Endothelial cell of umbilical vein (primary cell): ENCODE measurements around the gene NBPF11. TPM values are rescaled to one million over a fixed set of nuclear protein-coding genes. Genes with fewer than 3 reads are reported as not detected.

Source experiments
- polyA plus RNA-seq, 4 experiments: library from polyadenylated mRNA; depleted of rRNA in 3 of 4; stranded (reverse) in 3 of 4; unstranded in 1 of 4; fragments of >200 nt; gene quantifications; 2 replicates each; pipeline versions ENCODE4 v1.2.1 to v1.2.3, GENCODE V29; 2011 to 2012; ENCODE audit warnings: missing spikeins in 1 of 4
- small RNA-seq: library from RNA; depleted of rRNA; stranded (forward); fragments of <200 nt; gene quantifications from one replicate; pipeline ENCODE3, GENCODE V24; 2012; ENCODE audit warnings: low replicate concordance, low read depth; ENCODE audit not compliant: insufficient read depth, insufficient read length
- total RNA-seq: library from RNA; stranded (reverse); gene quantifications from 2 replicates; pipeline ENCODE4 v1.2.3, GENCODE V29; 2021

The NBPF11 gene
- total and polyA plus RNA-seq, 2 donors (not counting 3 experiments of a cell fraction or from before 2014, with no cell fraction given), result 10.3 to 11.0 TPM

Small RNA genes lying within 50 kb of the gene (small RNA-seq; reads per million reads assigned to genes)
- gene RNA5SP57, result not detected

Other genes starting within 250 kb of the NBPF11 start
- not detected in 2 replicates for gene GJA8, start 249.5 kb downstream of the NBPF11 start, total RNA-seq
- not detected in 2 replicates for gene GJA8, start 249.5 kb downstream of the NBPF11 start, polyA plus RNA-seq
- 9.8 and 11.7 TPM in 2 replicates for gene GPR89B, start 223.9 kb downstream of the NBPF11 start, total RNA-seq
- gene GPR89B, start 223.9 kb downstream of the NBPF11 start, polyA plus RNA-seq, result 12.1 and 20.0 TPM in 2 replicates